ENCODE measurements around the gene COBL.

Gene COBL, protein sequence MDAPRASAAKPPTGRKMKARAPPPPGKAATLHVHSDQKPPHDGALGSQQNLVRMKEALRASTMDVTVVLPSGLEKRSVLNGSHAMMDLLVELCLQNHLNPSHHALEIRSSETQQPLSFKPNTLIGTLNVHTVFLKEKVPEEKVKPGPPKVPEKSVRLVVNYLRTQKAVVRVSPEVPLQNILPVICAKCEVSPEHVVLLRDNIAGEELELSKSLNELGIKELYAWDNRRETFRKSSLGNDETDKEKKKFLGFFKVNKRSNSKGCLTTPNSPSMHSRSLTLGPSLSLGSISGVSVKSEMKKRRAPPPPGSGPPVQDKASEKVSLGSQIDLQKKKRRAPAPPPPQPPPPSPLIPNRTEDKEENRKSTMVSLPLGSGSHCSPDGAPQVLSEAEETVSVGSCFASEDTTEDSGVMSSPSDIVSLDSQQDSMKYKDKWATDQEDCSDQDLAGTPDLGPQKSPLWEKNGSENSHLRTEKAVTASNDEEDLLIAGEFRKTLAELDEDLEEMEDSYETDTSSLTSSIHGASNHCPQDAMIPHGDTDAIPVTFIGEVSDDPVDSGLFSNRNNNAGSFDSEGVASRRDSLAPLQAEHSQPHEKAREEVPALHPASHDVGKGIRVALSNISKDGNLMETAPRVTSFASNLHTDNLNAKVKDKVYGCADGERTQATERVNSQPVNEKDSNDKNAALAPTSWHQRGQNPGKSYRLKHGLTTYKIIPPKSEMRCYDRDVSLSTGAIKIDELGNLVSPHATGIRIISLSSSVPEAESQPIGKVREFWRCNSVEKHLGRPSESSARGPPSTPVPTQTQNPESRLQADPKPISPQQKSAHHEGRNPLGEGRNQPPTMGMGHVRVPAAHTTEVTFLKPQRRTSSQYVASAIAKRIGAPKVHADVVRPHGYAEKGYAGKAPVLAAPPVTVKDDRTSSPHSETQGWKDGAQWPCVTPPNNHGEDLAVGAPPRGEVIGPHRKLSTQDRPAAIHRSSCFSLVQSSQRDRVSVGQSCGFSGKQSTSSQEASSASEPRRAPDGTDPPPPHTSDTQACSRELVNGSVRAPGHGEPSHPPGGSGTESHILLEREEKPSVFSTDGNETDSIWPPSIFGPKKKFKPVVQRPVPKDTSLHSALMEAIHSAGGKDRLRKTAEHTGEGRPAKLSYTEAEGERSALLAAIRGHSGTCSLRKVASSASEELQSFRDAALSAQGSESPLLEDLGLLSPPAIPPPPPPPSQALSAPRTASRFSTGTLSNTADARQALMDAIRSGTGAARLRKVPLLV

DNA sequence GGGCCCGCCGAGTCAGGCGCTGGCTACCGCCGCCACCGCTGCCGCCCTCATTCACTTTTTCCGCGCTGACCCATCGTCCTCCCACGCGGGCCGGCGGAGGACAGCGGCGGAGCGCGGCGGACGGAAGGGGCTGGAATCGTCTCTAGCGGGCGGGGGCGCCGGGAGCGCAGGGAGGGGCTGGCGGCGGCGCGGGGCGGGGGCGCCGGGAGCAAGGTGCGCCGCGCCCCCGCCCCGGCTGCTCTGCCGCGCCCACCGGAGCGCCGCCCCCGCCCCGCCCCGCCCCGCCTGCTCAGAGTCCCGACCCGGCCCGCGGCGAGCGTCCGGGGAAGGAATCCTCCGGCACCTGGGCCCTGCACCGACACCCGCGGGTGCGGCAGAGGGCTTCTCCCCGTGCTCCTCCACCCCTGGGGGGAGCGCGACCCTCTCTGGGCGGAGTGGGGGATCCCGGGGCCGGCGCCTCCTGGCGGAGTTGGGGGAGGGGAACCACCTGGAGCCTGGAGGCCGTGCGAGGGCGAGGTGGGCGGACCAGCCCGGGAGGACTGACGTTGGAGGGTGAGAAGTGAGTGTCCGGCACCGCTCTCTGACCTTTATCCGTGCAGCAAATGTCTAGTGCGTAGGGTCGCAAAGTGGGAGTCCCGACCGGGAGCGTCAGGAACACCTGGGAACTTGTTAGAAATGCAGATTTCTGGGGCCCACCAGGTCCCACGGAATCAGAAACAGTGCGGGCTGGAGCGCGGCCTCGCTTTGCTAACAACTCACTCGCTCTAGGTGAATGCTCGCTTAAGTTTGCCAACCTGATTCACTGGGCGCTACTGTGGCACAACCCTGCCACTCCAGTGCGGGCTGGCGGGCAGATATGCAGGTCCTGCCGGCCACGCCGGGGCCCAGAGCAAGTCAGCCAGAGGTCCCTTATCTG is at the start of gene COBL:
TSS of gene COBL (minus strand) at position 144 of the 916 bp plus-strand sequence. CDS start 176 bp downstream, outside the sequence.
- no peak for DNase-seq

DNA sequence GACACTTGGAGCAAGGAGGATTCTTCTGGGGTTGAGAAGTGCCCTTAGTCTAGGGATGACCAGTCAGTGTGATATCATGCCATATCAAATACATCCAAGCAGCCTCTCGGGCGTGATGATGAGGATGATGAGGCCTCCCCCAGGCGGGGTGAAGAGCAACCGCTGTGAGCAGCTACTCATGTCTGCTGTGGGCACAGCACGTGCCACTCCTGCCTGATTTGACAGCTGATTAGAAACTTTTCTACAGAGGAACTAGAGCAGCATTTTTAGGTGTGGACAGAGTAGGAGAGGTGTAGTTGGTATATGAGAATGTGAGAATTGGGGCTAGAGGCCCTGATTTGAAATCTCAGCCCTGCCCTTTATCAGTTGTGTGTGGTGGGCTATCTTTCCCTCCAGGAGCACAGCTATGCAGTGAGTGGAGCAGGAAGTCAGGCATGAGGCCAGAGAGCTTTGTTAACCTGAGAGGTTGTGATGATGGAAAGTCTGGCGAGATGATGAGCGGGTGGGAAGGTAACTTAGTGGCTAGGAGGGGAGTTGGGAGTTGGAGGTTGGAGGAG is 49.6 kb upstream of the COBL start:
- no peak for DNase-seq

DNA sequence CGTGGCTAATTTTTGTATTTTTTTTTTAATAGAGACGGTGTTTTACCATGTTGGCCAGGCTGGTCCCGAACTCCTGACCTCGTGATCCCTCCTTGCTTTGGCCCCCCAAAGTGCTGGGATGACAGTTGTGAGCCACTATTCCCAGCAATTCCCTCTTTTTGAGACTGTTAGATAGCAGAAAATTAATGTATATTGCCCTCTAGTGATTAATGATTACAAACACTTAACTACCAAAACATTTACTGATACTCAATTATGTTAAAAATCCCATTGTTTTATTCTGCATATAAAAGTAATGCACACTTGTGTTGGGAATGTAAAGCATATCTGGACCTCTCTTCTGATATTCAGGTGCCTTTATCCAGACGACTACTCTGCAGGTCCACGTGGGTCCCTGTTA is 41.2 kb upstream of the COBL start:
- no peak for DNase-seq

DNA sequence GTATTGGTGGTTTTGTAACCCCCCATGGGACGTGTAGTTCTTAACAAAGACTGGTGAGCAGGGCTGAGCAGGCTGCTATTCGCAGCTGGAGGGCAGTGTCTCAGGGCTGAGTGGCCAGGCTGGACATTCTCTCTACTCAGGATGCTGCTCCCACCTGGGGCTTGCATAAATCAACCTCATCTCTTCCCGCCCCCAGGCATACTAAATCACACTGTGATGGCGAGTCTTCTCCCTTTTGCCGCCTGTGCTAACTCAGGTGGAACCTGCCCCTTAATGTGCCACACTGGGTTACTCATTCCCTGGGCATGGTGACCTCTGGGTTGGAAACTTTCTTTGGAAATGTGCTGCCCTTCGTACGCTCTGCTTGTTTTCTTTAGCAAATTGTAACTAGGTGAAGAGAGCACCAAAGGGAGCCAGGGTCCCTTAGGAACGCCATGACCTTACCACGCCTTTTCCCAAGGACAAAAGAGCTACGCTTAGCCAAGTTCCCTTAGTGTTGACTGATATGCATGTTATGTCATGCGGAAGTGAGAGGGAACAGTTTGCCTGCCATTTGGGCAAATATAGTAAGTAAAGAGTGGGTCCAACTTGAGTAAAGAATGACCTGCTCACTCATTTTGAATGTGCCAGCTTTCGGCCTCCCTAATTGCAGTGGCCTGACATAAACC is 40.4 kb upstream of the COBL start:
- no peak for DNase-seq

DNA sequence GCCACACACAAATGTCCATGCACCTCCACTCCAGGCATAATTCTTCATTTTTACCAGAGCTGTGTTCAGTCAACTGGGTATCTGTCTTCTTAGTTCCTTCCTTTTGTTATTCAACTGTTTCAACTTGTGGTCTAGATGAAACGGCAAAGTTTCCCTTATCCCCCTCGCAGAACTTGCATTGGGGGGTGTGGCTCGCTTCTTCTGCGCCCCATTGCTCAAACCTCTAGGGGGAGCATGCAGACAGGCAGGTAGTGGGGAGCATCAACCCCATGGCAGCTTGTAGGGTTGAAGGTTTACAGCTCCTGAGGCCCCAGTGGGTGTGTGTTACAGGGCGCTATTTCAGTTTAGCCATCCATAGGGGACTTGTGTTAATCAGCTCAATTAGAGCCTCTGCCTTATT is 38.3 kb upstream of the COBL start:
- no peak for DNase-seq

DNA sequence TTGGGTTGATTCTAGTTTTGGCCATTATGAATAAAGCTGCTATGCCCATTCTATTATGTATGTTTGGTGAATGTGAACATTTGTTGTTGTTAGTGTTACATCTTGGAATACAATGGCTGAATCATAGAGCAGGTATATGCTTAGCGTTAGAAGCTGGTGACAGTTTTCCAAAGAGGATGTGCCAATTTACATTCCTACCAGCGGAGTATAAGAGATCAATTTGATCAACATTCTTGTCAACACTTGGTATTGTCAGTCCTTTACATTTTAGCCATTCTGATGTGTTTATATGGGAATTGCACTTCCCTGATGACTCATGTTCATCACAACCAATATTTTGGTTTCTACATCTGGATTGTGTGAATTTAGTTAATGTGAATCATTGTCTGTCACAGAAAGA is 37.8 kb upstream of the COBL start:
- DNase-seq: no peak

DNA sequence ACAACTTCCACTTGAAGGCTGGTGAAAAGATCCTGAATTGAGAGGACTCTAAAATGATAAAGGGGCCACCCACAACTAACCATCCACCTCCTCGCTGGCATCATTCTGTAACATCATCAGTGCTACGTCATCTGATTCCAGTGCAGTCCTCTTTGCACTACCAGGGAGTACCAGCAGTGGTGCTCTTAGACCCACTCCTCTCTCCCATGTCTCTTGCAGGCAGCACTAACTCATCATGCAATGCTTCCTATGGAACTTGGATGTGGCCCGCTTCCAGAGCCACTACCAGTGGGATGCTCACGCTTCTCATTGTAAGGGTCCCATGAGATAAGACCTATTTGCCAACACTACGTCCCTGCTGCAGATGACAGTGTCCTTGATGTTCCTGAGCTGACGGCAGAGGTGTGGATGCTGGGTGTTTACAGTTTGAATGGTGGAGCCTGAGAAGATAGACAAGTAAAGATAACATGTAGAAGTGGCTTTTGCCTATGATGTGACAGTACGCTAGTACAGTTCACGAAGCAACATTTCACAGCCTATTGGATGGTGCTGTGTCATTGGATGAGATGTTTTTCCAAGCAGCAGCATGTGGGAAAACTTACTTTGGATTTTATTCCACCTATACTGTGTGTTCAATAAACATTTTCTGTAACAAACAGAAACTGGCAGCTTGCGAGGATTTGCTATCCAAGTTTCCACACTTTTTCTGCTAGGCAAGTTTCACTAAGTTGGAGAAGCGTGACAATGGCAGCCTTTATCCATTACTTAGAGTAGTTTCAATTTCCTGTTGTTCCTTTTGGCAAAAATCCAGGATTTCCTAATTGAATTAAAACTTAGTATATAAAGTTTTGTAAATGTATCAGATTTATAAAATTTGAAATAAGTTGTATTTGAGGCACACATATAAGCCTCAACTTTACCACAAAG is 35.8 kb upstream of the COBL start:
- DNase-seq: no peak

DNA sequence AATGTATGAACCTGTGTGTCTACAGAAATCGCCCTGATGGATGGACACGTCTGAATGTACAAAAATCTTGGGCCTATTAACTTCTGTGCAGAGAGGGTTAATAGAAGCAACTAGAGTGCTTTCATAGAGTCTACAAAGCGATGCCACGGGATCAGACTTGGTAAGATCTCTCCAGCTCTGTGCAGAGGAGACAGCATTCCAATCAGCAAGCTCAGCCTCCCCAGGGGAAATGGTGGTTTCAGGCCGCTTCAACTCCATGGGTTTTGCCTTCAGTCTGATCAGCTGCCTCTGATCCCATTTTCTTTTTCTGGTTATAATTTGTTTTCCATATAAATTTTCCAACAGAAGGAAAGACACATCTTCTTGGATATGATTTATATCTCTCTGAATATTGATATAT is 35.1 kb upstream of the COBL start:
- no peak for DNase-seq

DNA sequence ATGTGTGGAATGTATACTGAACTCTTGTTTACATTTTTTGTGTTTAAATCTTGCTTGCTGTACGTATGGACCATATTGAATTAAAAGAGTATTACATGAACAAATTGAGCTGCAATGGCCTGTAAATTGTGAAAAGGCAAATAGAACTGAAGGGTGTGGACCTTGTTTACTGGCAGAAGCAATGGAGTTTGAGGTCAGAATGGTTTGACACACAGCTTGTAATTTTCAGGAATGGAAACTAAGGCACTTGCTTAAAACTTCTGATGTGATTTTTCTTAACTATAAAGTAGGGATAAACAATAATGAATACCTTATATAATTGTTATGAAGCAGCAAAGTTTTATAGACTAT is 33.9 kb upstream of the COBL start:
- DNase-seq: no peak

DNA sequence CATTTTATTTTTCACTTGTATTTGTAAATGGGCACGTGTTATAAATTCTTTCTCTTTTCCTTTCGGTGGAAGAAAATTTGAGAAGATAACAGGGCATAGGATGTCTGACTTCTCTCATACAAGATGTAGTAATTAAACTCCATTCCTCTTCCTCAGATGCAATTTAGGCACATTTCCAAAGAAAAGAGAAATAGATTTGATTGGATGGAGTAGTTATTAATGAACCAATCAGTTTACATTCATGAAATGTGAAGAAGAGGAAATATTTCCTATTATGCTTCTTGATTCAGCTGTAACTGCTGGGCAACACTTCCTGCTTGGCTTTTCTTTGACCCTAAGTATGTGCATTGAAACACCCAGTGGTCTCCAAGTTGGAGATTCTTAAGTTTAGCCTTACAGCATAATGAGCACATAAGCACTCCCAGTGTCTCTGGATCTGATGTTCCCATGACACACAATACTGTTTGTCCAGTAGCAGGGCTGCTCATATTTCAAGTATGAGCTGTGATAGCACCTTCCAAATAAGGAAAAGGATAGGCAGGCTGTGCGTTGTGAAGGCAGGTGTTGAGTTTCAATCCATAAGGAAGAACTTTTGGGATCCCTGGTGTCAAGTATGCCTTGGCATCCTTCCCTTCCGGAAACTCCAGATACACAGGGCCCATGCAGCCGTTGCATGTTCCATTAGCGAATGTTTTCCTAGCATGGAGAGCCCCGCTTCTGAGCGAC is 33.4 kb upstream of the COBL start:
- peak; percentile 97 for DNase-seq

DNA sequence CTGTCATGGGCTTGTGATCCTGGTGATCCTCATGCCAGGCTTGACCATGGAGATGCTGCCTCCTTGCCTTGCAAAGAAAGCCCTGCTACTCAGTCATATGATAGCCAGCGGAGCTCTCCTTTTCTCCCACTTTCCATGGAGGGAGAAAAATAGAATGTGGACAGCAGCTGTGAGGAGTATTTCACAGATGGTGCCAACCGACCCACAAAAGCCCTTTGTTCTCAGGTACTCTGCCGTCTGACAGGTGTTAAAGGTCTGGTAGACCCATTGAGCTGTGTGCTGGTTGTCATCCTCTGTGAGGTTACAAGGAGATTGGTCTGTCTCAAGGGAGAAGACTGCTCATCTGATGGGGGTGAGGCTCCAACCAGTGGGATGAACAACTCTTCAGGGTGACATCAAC is 29.5 kb upstream of the COBL start:
- no peak for DNase-seq

DNA sequence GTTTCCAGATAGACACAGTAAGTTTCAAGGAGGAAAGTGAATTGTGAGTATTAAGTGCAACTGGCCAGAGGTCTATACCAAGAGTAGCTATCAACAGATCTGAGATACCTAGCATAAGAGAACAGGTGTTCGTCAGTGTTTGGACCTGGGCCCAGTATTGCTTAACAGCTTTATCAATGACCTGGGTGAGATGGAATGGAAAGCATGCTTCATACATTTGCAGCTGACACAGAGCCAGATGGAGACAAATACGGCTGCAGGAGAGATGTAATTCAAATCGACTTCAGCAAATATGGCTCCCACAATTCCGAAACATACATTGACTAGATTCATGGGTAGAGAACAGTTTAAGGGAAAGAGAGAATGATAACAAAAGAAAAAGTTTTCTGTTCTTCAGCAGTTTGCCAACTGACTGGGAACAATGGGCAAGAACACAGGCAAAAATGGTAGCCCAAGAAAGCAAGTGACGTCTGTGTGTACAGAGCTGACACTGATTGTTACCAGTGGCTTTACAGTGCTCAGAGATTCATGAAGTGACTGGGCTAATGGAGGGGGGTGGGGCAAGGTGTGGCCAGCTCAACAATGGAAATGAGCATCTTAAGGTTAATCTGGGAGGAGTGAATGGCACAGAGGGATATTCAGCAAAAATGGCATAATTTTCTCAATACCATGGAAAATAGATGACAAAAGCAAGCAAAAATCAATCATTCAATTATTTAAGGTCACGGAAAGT is 28.0 kb upstream of the COBL start:
- no peak for DNase-seq

DNA sequence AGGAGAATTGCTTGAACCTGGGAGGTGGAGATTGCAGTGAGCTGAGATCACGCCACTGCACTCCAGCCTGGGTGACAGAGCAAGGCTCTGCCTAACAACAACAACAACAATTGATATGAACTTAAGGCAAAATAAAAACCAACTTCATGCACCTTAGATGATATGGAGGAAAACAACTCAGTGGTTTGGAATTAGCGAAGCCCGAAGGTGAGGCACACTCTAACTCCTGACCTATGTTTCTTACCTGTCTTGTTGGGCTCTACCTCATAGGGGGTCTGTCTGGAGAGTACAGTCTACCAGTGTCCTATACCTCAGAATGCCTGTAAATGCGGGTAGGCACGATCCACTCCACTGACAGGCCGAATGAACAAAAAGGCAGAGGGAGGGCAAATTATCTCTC is 24.3 kb upstream of the COBL start:
- no peak for DNase-seq

DNA sequence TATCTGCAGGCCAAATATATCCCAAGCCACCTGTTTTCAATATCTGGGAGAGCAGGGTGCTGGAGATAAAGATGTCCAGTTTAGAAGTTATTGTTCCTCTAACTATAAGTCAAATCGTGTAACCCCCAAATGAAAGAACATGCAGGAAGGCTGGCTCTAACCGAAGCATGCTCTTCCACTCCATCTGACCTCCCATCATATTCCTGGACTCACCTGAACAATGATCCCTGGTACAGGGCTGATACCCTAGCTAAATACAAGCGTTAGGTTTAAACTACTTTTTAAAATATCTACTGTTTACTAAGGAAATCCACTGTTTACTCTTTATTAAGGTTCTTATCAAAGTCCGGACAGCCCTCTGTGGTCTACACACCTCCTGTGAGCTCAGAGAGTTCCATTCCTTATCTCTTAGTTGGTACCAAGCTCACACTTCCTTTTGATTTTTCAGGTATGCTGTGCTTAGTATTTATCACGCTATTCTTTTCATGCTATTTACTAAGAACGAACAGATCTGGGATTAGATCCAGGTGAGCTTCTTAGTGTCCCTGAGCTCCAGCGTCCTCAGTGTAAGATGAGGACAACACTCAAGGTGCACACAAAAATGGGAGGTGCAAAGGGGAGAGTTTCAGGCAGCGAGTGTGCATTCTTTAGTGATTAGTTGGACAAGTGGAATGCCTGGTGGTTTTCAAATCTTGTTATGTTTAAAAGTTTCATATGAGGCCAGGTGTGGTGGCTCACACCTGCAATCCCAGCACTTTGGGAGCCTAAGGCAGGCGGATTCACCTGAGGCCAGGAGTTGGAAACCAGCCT is 23.6 kb upstream of the COBL start:
- no peak for DNase-seq

DNA sequence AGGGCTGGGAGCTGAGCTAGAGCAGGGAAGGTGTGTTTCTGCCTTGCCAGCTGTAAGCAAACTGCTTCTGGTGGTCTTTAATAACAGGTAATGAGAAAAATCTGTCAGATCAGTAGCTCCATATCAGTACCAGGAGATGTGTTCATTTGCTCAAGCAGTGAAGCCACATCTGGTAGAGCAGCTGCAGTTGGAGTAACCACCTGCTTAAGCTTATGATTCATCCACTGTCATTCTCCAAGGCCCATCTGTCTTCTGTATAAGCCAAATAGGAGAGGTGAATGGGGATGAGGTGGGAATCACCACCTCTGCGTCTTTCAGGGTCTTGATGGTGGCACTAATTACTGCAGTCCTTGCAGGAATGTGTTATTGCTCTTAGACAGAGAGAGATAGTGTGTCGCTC is 18.4 kb upstream of the COBL start:
- peak; percentile 90 for DNase-seq

DNA sequence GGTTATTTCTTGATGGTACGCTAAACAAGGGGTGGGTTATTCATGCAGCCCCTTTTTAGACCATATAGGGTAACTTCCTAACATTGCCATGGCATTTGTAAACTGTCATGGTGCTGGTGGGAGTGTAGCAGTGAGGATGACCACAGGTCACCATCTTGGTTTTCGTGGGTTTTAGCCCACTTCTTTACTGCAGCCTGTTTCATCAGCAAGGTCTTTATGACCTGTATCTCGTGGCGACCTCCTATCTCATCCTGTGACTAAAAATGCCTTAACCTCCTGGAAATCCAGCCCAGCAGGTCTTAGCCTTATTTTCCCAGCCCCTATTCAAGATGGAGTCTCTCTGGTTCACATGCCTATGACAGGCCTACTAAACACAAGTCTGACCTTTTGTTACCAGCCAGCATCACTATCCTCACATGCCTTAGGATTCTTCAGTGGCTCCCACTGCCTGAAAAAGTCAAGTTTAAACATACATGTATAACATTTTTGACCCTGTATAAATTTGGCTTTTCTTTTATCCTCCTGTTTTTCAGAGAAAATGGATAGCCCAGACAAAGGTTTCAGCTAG is 13.2 kb upstream of the COBL start:
- no peak for DNase-seq

DNA sequence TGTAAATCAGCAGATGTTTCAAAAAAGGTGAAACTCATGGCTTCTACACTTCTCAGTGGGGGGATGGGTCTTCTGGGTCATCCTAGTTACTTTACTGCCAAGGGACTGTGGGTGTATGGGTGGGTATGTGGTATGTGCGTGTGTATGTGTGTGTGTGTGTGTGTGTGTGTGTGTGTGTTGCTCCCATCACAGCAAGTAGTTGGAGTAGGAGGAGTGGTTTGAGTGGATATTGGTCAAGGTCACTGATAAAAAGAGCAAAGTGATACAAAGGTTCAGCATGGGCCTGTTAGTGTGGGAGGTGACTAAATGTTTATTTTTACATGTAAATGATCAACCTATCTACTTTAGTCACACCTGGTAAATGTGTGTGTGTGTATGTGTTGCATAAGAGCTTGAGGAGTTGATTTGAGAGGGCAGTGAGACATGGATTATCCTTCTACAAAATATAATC is 11.8 kb upstream of the COBL start:
- no peak for DNase-seq
